ENCODE data around the gene LARP1. TPM values are rescaled to one million over a fixed set of nuclear protein-coding genes. Genes with fewer than 3 reads are reported as not detected.
A peak's percentile ranks its signal among the peaks of the same experiment; 100 is the strongest.

LARP1 gene
- total and polyA plus RNA-seq, 9 of the 15 experiments (the other 6 are each of a cell fraction or from before 2014, with no cell fraction given) = 22.6 to 300 (median 92.0) TPM

GRCh38 chr5:154858297-154858971 is 103.3 kb downstream of the LARP1 start, which contains the start of gene CNOT8 (continued):
- TF ChIP-seq ARID4B (CRISPR knock-in tag; IDR thresholded peaks at IDR 0.05) (peak; percentile 88), HOMEZ (CRISPR knock-in tag; IDR thresholded peaks at IDR 0.05) (0 out of 2 replicates have a peak, but pooled peaks have one; percentile 44), NCOA1 (IDR thresholded peaks at IDR 0.05; ENCODE audit: low read depth) (no peak), MIER1 (IDR thresholded peaks at IDR 0.05; ENCODE audit: low read depth) (no peak), PKNOX1 (IDR thresholded peaks at IDR 0.05) (peak; percentile 66), TRIM28 (IDR thresholded peaks at IDR 0.05) (no peak), CAMTA2 (CRISPR knock-in tag; conservative IDR thresholded peaks at IDR 0.05) (no peak), RNF2 (IDR thresholded peaks at IDR 0.05) (no peak), ZNF184 (CRISPR knock-in tag; IDR thresholded peaks at IDR 0.05) (no peak), ZFP36 (IDR thresholded peaks at IDR 0.05; ENCODE audit: low read depth, low read length, partially characterized antibody) (no peak), ETV1 (tag; conservative IDR thresholded peaks at IDR 0.05; ENCODE audit: low read depth) (peak; percentile 44; the same call in 1 of the 2 replicates), TSC22D4 (tag; IDR thresholded peaks at IDR 0.05) (no peak), ZFX (CRISPR knock-in tag; IDR thresholded peaks at IDR 0.05) (peak; percentile 69), U2AF2 (optimal IDR thresholded peaks at IDR 0.05; ENCODE audit: low read depth, low read length) (no peak), ZNF79 (CRISPR knock-in tag; IDR thresholded peaks at IDR 0.05; ENCODE audit: low read depth) (no peak), CHAMP1 (IDR thresholded peaks at IDR 0.05) (no peak), POLR2H (tag; IDR thresholded peaks at IDR 0.05; ENCODE audit: low read depth) (peak; percentile 87), CBFA2T2 (conservative IDR thresholded peaks at IDR 0.05) (no peak), TCF7L2 (IDR thresholded peaks at IDR 0.05; ENCODE audit: low read depth, low read length) (no peak), HEY1 (CRISPR knock-in tag; IDR thresholded peaks at IDR 0.05; ENCODE audit: borderline replicate concordance) (no peak), ZC3H4 (CRISPR knock-in tag; IDR thresholded peaks at IDR 0.05; ENCODE audit: borderline replicate concordance) (no peak)
